ENCODE results near the gene CASZ1.

DNA sequence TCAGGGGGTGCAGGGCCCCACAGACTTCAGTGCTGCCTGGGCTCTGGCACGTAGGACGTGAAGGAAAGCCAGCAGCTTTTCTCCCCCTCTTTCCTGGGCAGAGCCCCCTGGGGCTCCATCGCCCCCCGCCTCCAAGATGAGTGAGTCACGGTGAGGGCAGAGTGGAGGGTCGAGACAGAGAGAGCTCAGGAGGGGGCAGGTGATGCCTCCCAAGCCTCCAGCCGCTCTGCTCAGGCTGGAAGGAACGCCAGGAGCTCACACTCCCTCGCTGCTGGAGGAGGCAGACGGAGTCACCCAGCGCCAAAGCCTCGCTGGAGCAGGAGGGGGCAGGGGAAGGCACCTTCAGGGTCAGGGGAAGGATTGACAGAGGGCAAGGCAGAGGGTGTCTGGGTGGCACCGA lies 119.5 kb downstream of the CASZ1 start:
- TF ChIP-seq, protein P1, sequence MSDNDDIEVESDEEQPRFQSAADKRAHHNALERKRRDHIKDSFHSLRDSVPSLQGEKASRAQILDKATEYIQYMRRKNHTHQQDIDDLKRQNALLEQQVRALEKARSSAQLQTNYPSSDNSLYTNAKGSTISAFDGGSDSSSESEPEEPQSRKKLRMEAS (IDR thresholded peaks at IDR 0.05): no peak
- TF ChIP-seq NFIC (IDR thresholded peaks at IDR 0.05): no peak
- no peak for TF ChIP-seq EP300 (IDR thresholded peaks at IDR 0.05; ENCODE audit: borderline replicate concordance)
- no peak for TF ChIP-seq EGR1 (IDR thresholded peaks at IDR 0.05)
- TF ChIP-seq CEBPB (IDR thresholded peaks at IDR 0.05): no peak
- TF ChIP-seq, protein P2, sequence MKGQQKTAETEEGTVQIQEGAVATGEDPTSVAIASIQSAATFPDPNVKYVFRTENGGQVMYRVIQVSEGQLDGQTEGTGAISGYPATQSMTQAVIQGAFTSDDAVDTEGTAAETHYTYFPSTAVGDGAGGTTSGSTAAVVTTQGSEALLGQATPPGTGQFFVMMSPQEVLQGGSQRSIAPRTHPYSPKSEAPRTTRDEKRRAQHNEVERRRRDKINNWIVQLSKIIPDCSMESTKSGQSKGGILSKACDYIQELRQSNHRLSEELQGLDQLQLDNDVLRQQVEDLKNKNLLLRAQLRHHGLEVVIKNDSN (IDR thresholded peaks at IDR 0.05): no peak
- TF ChIP-seq CREB1 (IDR thresholded peaks at IDR 0.05; ENCODE audit: low read depth): no peak
- TF ChIP-seq TEAD4 (IDR thresholded peaks at IDR 0.05): no peak
- no peak for TF ChIP-seq YY1 (IDR thresholded peaks at IDR 0.05; ENCODE audit: low read depth)
- no peak for TF ChIP-seq TAF1 (IDR thresholded peaks at IDR 0.05; ENCODE audit: low read depth)
- no peak for TF ChIP-seq TCF12 (IDR thresholded peaks at IDR 0.05; ENCODE audit: low read depth)
- TF ChIP-seq, protein P3, sequence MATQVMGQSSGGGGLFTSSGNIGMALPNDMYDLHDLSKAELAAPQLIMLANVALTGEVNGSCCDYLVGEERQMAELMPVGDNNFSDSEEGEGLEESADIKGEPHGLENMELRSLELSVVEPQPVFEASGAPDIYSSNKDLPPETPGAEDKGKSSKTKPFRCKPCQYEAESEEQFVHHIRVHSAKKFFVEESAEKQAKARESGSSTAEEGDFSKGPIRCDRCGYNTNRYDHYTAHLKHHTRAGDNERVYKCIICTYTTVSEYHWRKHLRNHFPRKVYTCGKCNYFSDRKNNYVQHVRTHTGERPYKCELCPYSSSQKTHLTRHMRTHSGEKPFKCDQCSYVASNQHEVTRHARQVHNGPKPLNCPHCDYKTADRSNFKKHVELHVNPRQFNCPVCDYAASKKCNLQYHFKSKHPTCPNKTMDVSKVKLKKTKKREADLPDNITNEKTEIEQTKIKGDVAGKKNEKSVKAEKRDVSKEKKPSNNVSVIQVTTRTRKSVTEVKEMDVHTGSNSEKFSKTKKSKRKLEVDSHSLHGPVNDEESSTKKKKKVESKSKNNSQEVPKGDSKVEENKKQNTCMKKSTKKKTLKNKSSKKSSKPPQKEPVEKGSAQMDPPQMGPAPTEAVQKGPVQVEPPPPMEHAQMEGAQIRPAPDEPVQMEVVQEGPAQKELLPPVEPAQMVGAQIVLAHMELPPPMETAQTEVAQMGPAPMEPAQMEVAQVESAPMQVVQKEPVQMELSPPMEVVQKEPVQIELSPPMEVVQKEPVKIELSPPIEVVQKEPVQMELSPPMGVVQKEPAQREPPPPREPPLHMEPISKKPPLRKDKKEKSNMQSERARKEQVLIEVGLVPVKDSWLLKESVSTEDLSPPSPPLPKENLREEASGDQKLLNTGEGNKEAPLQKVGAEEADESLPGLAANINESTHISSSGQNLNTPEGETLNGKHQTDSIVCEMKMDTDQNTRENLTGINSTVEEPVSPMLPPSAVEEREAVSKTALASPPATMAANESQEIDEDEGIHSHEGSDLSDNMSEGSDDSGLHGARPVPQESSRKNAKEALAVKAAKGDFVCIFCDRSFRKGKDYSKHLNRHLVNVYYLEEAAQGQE (IDR thresholded peaks at IDR 0.05; ENCODE audit: low read depth): no peak
- TF ChIP-seq ZBTB7A (IDR thresholded peaks at IDR 0.05; ENCODE audit: low read depth): no peak
- TF ChIP-seq FOXM1 (IDR thresholded peaks at IDR 0.05; ENCODE audit: borderline replicate concordance, low read depth): no peak

All from Ishikawa (cell line).